ENCODE results near the gene NEDD9.
A peak's percentile ranks its signal among the peaks of the same experiment; 100 is the strongest.

The NEDD9 gene

DNA sequence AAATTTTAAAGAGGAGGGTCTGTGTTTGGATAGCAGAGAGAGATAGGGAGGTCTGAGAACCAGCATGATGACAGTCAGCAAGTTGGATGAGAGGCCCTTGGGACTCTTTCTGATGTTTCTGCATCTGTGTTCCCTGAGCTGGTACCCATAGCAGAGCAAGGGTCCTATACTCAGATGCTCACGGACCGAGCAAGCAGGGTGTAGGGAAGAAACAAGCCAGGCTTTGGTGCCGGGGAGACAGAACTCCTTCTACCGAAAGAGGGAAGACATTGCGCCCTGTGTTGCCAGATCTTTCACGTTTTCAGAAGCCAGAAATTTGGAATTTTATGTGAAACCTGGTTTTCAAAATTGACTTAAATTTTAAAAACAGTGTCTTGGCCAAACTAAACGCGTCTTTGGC, 34.6 kb downstream of the NEDD9 start:
- DNase-seq (ENCODE audit: low read depth in 2 of 2): no peak
- no peak overlapping the region for H3K4me3 ChIP-seq (replicated peaks in 1 of 2; ENCODE audit: low read depth in 2 of 2, low read length in 2 of 2)
- TF ChIP-seq, protein P1, sequence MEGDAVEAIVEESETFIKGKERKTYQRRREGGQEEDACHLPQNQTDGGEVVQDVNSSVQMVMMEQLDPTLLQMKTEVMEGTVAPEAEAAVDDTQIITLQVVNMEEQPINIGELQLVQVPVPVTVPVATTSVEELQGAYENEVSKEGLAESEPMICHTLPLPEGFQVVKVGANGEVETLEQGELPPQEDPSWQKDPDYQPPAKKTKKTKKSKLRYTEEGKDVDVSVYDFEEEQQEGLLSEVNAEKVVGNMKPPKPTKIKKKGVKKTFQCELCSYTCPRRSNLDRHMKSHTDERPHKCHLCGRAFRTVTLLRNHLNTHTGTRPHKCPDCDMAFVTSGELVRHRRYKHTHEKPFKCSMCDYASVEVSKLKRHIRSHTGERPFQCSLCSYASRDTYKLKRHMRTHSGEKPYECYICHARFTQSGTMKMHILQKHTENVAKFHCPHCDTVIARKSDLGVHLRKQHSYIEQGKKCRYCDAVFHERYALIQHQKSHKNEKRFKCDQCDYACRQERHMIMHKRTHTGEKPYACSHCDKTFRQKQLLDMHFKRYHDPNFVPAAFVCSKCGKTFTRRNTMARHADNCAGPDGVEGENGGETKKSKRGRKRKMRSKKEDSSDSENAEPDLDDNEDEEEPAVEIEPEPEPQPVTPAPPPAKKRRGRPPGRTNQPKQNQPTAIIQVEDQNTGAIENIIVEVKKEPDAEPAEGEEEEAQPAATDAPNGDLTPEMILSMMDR (IDR thresholded peaks at IDR 0.05; ENCODE audit: low read depth, low read length): no peak

DNA sequence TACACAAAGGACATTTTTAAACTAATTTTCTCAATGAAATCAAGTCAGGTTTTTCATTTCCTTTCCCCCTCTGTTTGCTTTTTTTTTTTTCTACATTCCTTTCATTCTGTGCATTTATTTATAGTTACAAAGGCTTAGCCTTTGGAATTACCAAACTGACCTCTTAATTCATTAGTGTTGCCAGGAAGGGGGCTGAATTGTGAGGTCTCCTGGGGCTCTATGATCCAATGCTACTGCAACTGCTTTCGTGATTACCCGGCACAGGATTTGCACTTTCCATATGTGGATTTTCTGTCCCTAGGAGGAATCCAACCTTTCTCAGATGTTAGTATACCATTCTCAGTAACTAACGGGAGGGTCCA, 35.3 kb downstream of the NEDD9 start:
- no peak overlapping the region for H3K4me3 ChIP-seq (replicated peaks in 1 of 2; ENCODE audit: low read depth in 2 of 2, low read length in 2 of 2)
- DNase-seq (ENCODE audit: low read depth in 2 of 2): peak; percentile 91 to 92
- TF ChIP-seq, protein P1 (IDR thresholded peaks at IDR 0.05; ENCODE audit: low read depth, low read length): no peak

DNA sequence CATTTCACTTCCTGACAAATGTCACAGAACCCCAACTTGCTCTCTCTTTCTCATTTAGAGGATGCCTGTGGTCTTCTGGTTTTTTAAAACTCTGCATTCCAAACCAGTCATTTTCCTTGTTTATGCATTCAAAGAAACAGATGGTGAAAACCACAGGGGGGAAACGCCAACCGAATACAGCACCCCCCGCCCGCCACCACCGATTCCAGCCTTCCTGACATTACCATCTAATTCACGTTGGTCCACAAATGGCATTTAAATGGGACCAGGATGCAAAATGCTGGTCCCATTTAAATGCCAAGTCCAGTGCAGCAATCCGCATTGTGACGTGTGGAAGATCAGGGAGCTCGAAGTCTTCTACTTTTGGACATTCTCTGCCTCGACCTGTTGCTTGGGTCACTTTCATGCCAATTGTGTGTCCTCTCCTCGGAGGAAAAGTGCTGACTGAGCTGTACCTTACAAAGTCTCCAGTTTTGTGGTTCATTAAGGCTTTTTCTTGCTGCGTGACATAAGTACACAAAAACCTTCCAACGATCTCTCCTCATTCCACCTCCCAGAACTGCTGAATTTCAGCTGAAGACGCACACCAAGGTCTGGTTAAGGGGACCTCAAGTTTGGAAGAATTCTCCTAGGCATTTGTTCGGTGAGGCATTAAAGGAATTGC, 35.8 kb downstream of the NEDD9 start:
- TF ChIP-seq, protein P1 (IDR thresholded peaks at IDR 0.05; ENCODE audit: low read depth, low read length): no peak
- DNase-seq (ENCODE audit: low read depth in 2 of 2): peak; percentile 34 to 66
- H3K4me3 ChIP-seq (replicated peaks in 1 of 2; ENCODE audit: low read depth in 2 of 2, low read length in 2 of 2): no peak overlapping the region

DNA sequence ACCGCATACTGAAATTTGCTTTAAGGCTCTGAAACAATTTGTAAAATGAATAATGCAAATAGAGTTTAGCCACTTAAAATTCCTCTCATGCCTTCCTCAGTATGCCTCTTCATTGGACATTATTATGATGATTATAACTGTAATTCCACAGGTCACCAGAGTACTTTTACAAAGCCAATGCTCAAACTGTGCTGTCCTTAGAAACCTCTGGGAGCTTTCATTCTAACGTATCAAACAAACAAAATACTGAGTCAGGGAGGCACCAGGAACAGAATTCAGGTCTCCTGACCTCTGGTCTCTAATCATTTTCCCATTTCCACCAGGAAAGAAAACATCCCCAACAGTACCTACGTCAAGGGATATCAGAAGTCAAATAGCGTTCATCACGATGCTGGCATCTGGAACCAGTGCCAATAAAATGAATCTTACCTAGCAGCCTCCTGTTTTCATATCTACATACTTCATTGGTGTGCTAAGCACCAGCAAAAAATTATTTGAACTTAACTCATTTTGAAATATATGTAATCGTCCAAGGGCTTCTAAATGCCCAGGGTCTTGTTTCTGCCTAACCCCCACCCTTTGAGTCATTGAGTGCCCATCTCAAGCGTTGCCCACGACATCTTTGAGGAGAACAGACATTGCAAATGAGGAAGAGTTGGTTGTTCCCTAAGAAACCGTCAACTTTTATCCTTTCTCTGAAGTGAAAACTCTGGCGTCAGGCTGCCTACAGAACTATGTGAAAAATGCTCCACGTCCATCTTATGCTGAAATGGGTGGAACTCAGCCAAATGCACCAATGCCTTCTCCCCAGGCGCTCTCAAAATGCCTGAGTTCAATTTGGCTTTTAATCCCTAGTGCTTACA, 37.9 kb downstream of the NEDD9 start:
- H3K4me3 ChIP-seq (replicated peaks in 1 of 2; ENCODE audit: low read depth in 2 of 2, low read length in 2 of 2): no peak overlapping the region
- DNase-seq (ENCODE audit: low read depth in 2 of 2): peak; percentile 93 to 96
- TF ChIP-seq, protein P1 (IDR thresholded peaks at IDR 0.05; ENCODE audit: low read depth, low read length): no peak

DNA sequence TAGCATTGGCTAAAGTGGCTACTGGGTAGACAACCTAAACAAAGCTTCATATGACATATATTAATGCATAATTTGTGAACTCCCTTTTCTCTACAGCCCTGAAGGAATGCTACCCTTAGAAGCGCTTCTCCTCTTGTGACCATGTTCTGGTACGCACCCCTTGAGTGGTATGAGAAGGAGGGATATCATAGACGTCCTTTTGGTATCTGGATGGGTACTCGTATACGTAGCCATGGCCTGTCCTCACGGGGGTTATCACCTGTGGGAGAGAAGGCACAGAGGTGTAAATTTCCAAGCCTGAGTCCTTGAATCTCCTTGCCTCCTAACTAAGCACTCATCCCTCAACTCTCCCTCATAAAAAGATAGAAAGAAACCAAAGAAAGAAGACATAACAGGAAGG, 39.0 kb downstream of the NEDD9 start:
- H3K4me3 ChIP-seq (replicated peaks in 1 of 2; ENCODE audit: low read depth in 2 of 2, low read length in 2 of 2): no peak overlapping the region
- TF ChIP-seq, protein P1 (IDR thresholded peaks at IDR 0.05; ENCODE audit: low read depth, low read length): no peak
- no peak for DNase-seq (ENCODE audit: low read depth in 2 of 2)

DNA sequence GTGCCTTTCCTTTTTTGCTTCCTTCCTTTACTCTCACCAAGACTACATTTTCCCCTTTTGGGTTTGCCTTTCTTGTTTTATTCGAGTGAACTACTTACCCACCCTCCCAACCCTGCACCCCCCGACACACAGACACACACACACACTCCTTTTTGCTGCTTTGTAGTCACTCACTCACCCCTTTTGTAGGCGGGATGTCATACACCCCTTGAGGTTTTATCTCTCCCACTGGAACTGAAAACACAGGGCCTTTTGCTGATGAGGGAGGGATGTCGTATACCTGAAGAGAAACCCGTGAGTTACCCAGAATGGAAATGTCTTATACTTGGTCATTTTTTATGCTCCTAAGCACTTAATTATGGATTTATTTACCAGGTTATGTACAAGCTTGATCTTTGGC, 40.3 kb downstream of the NEDD9 start:
- TF ChIP-seq, protein P1 (IDR thresholded peaks at IDR 0.05; ENCODE audit: low read depth, low read length): no peak
- no peak overlapping the region for H3K4me3 ChIP-seq (replicated peaks in 1 of 2; ENCODE audit: low read depth in 2 of 2, low read length in 2 of 2)
- no peak for DNase-seq (ENCODE audit: low read depth in 2 of 2)
